HG03159 (cell line): ENCODE results near the gene UBE3D.

ENCODE experiments used
- ATAC-seq: cut with Tn5 transposase; IDR thresholded peaks from one replicate; pipeline ENCODE4 v1.9.1; 2021; ENCODE audit warnings: mild to moderate bottlenecking, moderate library complexity; ENCODE audit not compliant: unreplicated experiment

Gene UBE3D, protein sequence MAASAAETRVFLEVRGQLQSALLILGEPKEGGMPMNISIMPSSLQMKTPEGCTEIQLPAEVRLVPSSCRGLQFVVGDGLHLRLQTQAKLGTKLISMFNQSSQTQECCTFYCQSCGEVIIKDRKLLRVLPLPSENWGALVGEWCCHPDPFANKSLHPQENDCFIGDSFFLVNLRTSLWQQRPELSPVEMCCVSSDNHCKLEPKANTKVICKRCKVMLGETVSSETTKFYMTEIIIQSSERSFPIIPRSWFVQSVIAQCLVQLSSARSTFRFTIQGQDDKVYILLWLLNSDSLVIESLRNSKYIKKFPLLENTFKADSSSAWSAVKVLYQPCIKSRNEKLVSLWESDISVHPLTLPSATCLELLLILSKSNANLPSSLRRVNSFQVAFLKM

GRCh38 chr6:83065511-83066192 is at the start of gene UBE3D:
Gene UBE3D, minus strand, starts transcription at chr6:83065841. Its CDS starts 123 bp downstream, at chr6:83065718.
- peak; percentile 65 for ATAC-seq

DNA sequence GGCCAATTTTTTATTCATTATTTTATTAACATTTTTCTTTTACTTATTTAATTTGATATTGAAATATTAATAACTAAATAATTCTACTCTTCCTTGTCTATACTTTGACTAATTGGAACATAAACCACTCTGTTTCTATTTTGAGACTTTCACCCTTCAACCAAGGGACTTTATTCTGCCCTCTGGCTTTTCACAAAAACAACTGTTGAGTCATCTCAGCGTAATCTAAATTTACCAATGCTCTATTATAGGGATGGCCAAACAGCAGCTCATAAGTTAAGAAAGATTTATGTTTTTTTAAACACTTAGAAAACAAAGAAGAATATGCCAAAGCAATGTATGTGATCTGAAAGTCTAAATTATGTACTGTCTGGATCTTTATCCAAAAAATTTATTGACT is 48.5 kb upstream of the UBE3D start:
- ATAC-seq, result no peak

GRCh38 chr6:83113258-83113657 is 47.6 kb upstream of the UBE3D start:
- ATAC-seq, result no peak

- no peak for ATAC-seq
Observed at GRCh38 chr6:83108378-83108777, 42.7 kb upstream of the UBE3D start.

DNA sequence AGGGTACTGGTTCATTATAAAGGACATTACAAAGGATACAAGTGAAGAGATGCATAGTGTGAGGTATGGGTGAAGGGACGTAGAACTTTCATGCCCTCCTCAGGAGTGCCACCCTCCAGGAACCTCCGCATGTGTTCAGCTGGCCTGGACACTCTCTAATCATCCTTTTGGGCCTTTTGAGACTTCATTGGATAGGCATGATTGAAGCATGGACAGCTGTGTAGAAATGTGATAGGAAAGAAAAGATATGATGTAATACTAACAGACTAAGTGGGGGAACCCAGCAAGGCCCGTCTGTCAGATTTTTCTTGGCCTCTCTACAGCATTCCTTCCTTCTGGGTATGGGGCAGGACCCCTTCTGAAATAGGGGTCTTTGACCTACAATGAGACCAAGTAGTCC is 32.9 kb upstream of the UBE3D start:
- no peak for ATAC-seq

- no peak for ATAC-seq
Observed at GRCh38 chr6:83097675-83098074, 32.0 kb upstream of the UBE3D start.

DNA sequence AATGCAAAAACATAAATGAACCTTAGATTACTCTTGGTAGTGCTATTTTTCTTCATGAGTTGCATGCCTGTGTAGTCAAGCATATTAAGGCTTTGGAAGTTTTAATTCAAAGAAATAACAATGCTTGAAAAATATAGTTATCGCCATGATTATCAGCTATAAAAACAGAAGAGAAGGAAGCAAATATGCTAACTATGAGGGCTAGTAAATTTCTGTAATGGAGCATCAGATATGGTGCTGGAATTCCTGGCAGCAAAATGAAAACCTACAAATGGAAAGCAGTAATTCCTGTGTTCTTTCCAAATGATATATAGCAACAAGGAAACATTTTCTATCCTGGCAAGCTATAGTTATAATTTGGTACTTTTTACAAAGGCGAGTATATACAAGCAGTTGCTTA is 31.6 kb upstream of the UBE3D start:
- no peak for ATAC-seq

GRCh38 chr6:83096791-83097190 is 31.1 kb upstream of the UBE3D start:
- ATAC-seq, result no peak

DNA sequence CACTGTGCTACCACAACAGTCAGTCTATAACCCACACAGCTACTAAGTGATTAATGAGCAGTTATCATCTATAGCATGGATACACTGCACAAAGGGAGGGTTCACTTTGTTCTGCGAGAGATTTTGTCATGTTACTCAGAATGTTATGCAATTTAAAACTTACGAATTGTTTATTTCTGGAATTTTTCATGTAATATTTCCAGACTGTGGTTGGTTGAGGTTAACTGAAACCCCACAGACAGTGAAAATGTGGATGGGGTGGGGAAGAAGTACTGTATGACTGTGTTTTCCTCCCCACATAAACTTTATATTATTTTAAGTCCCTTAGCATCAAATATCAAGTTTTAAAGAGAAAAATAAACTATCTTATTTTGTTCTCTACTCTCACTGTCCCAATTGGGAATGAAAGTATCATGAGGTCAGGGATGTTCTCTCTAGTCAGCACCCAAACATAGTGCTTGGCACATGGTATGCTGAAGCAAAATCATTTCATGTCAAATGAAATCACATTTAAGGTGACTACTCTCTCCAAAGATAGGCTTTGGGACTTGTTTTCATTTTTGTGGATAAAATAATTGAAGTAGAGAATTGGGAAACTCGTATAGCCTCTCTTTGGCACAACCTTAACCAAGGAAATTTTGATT is 27.2 kb upstream of the UBE3D start:
- no peak for ATAC-seq

DNA sequence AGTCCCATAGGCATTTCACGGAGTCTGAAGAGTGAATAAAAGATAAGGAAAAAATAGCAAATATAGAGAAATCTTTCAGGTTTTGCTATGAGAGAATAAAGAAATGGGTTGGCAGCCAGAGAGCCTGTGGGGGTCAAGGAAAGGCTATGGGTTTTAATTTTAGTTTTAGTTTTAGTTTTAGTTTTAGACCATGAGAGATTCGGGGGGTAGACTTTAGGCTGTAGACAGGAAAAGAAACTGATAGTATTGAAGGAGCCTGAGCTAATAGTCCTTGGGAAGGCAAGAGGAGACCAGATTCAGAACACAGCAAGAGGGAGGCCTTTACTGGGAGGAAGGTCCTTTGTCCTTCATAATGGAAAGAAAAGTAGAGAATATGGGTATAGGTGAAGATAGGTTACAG is 21.1 kb upstream of the UBE3D start:
- peak; percentile 99 for ATAC-seq

DNA sequence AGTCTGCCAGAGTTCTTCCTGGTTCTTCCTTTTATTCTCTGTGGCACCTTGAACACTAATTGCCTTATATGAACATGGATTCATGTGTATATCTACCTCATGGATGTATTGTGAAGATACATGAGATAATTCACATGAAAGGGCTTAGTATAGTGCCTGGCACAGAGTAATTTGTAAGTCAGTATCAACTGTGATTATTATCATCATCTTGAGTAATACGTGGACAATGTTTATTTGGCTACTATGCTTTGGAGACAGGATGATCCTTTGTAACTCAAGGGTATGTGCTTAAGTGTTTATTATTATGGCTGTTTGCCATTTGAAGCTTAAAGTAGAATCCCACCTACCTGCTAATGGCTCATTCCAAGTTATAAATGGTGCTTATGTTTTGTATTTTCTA is 17.8 kb upstream of the UBE3D start:
- no peak for ATAC-seq

GRCh38 chr6:83073615-83074014 is 8.0 kb upstream of the UBE3D start:
- no peak for ATAC-seq

- ATAC-seq, result no peak
Observed at GRCh38 chr6:83072726-83073125, 7.1 kb upstream of the UBE3D start.

- no peak for ATAC-seq
Observed at GRCh38 chr6:83071707-83072106, 6.1 kb upstream of the UBE3D start.

GRCh38 chr6:83071023-83071422 is 5.4 kb upstream of the UBE3D start:
- peak; percentile 60 for ATAC-seq

GRCh38 chr6:83069633-83070032 is 4.0 kb upstream of the UBE3D start:
- no peak for ATAC-seq

DNA sequence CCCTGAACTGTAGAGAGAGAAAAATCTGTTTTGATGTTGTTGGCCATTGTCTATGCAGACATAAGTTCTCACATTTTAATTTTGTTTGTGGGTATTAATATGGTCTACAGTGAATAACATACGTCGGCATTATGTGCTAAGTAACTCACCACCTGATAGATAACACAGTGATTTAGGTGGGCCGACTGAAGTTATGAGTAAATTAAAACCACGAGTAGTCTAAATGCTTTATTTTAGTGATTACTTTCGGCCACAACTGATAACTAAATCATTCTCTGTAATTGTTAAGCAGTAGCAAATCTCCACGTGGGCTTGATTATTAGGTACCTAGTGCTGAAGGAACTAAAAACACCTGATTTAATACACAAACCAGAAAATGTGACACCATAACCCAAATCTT is 3.0 kb upstream of the UBE3D start:
- no peak for ATAC-seq

DNA sequence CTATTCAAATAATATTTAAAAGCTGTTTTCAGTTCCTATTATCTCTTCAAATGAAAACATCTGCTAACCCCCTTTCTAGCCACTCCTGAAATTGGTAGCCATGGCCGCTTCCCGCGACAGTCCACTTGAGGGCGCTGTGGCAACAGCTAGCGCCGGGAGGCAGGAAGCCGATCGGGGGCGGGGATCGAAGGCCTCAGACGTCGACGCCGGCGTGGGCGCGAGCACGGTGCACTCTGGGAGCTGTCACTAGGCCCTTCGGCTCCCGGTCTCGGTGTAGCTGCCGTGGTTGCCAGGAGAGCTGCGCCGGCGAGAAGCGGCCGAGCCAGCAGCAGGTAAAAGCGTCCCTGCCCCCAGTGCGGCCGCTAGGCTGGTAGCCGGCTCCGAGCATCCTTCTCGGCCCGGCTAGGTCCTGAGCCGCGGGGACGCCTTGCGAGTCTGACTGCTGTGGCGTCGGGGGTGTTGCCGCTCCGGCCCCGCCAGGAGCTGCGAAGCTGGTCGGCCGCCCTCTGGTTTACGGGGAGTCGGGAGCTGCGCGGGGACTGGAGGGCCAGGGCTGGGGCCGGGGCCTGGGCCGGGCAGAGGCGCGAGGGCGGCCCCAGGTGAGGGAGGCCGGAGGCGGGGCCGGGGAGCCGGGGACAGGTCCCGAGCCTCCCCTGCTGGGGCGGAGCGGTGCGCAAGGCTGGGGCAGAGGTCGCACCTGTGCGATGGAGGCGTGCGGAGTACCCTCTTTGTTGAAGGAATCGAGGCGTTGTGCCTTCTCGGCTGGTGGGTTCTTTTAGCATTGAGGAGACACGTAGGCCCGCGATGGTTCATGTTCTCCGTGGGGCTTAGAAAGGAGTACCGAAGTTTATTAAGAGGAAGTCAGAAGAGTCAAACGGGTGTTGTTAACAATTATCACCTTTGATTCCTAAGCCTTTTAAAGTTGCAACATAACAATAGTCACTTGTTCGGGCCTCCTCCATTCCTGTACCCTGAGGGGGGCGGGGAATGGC is 2.1 kb upstream of the UBE3D start, which contains the start of gene DOP1A:
TSS of gene DOP1A (plus strand) at position 224 of the 992 bp plus-strand sequence. CDS start 29,307 bp downstream, outside the sequence.
- ATAC-seq, result peak; percentile 81

DNA sequence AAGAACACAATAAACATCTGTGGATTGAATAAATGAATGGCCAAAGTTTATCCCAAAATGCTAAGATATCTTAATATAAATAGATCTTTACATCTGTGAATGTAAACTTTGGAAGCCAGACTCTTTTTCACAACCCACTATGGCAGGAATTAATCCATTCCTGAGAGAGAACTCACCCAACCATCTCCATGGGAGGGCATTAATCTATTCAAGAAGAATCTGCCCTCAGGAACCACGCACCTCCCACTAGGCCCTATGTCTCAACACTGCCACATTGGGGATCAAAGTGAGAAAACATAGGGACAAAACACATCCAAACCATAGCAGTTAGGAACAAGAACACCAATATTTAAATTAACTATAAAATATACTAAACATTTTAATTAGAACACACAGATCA is 3.4 kb downstream of the UBE3D start:
- ATAC-seq, result no peak

- ATAC-seq, result no peak
Observed at GRCh38 chr6:83061190-83061589, 4.5 kb downstream of the UBE3D start.
